H9 (cell line): ENCODE measurements around the gene EBP. TPM values are rescaled to one million over a fixed set of nuclear protein-coding genes. Genes with fewer than 3 reads are reported as not detected.

Experiments
- DNase-seq: peaks from one replicate; pipeline ENCODE4 v3.0.0-alpha.2; 2017
- H2AFZ ChIP-seq: one replicate; pipeline ENCODE4 v1.6.1; 2013; ENCODE audit warnings: mild to moderate bottlenecking, low read length, control low read depth, moderate library complexity
- H2AK5ac ChIP-seq: 2 replicates; pipeline ENCODE4 v1.6.1; 2013; ENCODE audit warnings: low read length, control low read depth, mixed read lengths; ENCODE audit not compliant: insufficient read length
- H2BK120ac ChIP-seq: one replicate; pipeline ENCODE4 v1.6.1; 2013; ENCODE audit warnings: low read depth, mild to moderate bottlenecking, low read length, control low read depth, inconsistent platforms; ENCODE audit not compliant: poor library complexity, severe bottlenecking
- H2BK12ac ChIP-seq: 2 replicates; pipeline ENCODE4 v1.6.1; 2013; ENCODE audit warnings: low read length, control low read depth, mixed read lengths, low read depth; ENCODE audit not compliant: insufficient read length
- H2BK15ac ChIP-seq: 2 replicates; pipeline ENCODE4 v1.6.1; 2013; ENCODE audit warnings: low read depth, low read length, control low read depth
- H2BK20ac ChIP-seq: one replicate; pipeline ENCODE4 v1.6.1; 2013; ENCODE audit warnings: low read depth, mild to moderate bottlenecking, low read length, control low read depth, inconsistent platforms; ENCODE audit not compliant: poor library complexity, severe bottlenecking
- H2BK5ac ChIP-seq: 2 replicates; pipeline ENCODE4 v1.6.1; 2013; ENCODE audit warnings: low read length, control low read depth, mixed read lengths; ENCODE audit not compliant: insufficient read length
- H3K14ac ChIP-seq: 2 replicates; pipeline ENCODE4 v1.6.1; 2013; ENCODE audit warnings: low read length, control low read depth; ENCODE audit not compliant: insufficient read depth
- H3K18ac ChIP-seq: 2 replicates; pipeline ENCODE4 v1.6.1; 2013; ENCODE audit warnings: low read depth, mild to moderate bottlenecking, mixed read lengths, low read length, control low read depth; ENCODE audit not compliant: insufficient read length
- H3K23ac ChIP-seq: 2 replicates; pipeline ENCODE4 v1.6.1; 2013; ENCODE audit warnings: low read length, control low read depth, mixed read lengths, low read depth; ENCODE audit not compliant: insufficient read length
- H3K23me2 ChIP-seq: 2 replicates; pipeline ENCODE4 v1.6.1; 2013; ENCODE audit warnings: low read depth, mild to moderate bottlenecking, mixed read lengths, low read length, control low read depth; ENCODE audit not compliant: insufficient read length, poor library complexity, severe bottlenecking
- H3K27ac ChIP-seq: 2 replicates; pipeline ENCODE4 v1.5.1; 2013; ENCODE audit warnings: low read length, control low read depth, mixed read lengths, low read depth; ENCODE audit not compliant: insufficient read length
- H3K27me3 ChIP-seq: 2 replicates; pipeline ENCODE4 v1.6.1; 2013; ENCODE audit warnings: low read length, control low read depth, inconsistent platforms; ENCODE audit not compliant: insufficient read depth
- H3K4ac ChIP-seq: 2 replicates; pipeline ENCODE4 v1.6.1; 2013; ENCODE audit warnings: low read depth, mild to moderate bottlenecking, control low read depth, inconsistent platforms, low read length, moderate library complexity
- H3K4me1 ChIP-seq: 2 replicates; pipeline ENCODE4 v1.6.1; 2013; ENCODE audit warnings: low read length, control low read depth, inconsistent platforms; ENCODE audit not compliant: insufficient read depth
- H3K4me2 ChIP-seq: 2 replicates; pipeline ENCODE4 v1.6.1; 2013; ENCODE audit warnings: low read length, control low read depth, mixed read lengths; ENCODE audit not compliant: insufficient read length, insufficient read depth
- H3K56ac ChIP-seq: 2 replicates; pipeline ENCODE4 v1.6.1; 2013; ENCODE audit warnings: low read depth, mild to moderate bottlenecking, mixed read lengths, low read length, control low read depth; ENCODE audit not compliant: insufficient read length
- H3K79me1 ChIP-seq: 2 replicates; pipeline ENCODE4 v1.6.1; 2013; ENCODE audit warnings: low read depth, mild to moderate bottlenecking, moderate library complexity, low read length, control low read depth, inconsistent platforms; ENCODE audit not compliant: insufficient read depth, poor library complexity, severe bottlenecking
- H3K79me2 ChIP-seq: 2 replicates; pipeline ENCODE4 v1.6.1; 2013; ENCODE audit warnings: low read length, control low read depth, inconsistent platforms; ENCODE audit not compliant: insufficient read depth
- H3K9ac ChIP-seq: 2 replicates; pipeline ENCODE4 v1.6.1; 2013; ENCODE audit warnings: low read length, control low read depth, mixed read lengths; ENCODE audit not compliant: insufficient read length; ENCODE audit errors: extremely low read depth
- H3K9me3 ChIP-seq: one replicate; pipeline ENCODE4 v1.6.1; 2013; ENCODE audit warnings: low read depth, low read length, inconsistent platforms; ENCODE audit not compliant: control insufficient read depth
- H3T11ph ChIP-seq: one replicate; pipeline ENCODE4 v1.6.1; 2013; ENCODE audit warnings: mild to moderate bottlenecking, low read length, control low read depth, inconsistent platforms
- H4K20me1 ChIP-seq: one replicate; pipeline ENCODE4 v1.6.1; 2013; ENCODE audit not compliant: control insufficient read depth, insufficient read length, insufficient read depth
- H4K5ac ChIP-seq: 2 replicates; pipeline ENCODE4 v1.6.1; 2013; ENCODE audit warnings: low read depth, mild to moderate bottlenecking, mixed read lengths, low read length, control low read depth; ENCODE audit not compliant: insufficient read length
- H4K8ac ChIP-seq: replicated peaks from 2 replicates; pipeline ENCODE4 v1.6.1; 2013; ENCODE audit warnings: low read length, control low read depth, mixed read lengths, low read depth; ENCODE audit not compliant: insufficient read length
- H4K91ac ChIP-seq: 2 replicates; pipeline ENCODE4 v1.6.1; 2013; ENCODE audit warnings: low read depth, mild to moderate bottlenecking, moderate library complexity, mixed read lengths, low read length, control low read depth; ENCODE audit not compliant: insufficient read length
- H3K27ac Mint-ChIP-seq, 3 experiments: 2 replicates in 2 of 3; 3 replicates in 1 of 3; pipeline ENCODE4 v1.8.0; 2020 to 2021; ENCODE audit warnings: mixed read lengths in 3 of 3, mild to moderate bottlenecking in 1 of 3, moderate library complexity in 1 of 3
- H3K27me3 Mint-ChIP-seq: 2 replicates; pipeline ENCODE4 v1.8.0; 2021; ENCODE audit warnings: low read depth, mild to moderate bottlenecking, moderate library complexity, mixed read lengths
- H3K36me3 Mint-ChIP-seq, 3 experiments: 2 replicates in 2 of 3; 3 replicates in 1 of 3; pipeline ENCODE4 v1.8.0; 2020 to 2021; ENCODE audit warnings: low read depth in 3 of 3, mixed read lengths in 3 of 3; ENCODE audit not compliant: insufficient read depth in 1 of 3
- H3K4me1 Mint-ChIP-seq, 2 experiments: 2 replicates each; pipeline ENCODE4 v1.8.0; 2020; ENCODE audit warnings: mixed read lengths in 2 of 2
- H3K4me3 Mint-ChIP-seq, 2 experiments: 2 replicates in 1 of 2; 3 replicates in 1 of 2; pipeline ENCODE4 v1.8.0; 2020 to 2021; ENCODE audit warnings: mild to moderate bottlenecking in 2 of 2, mixed read lengths in 2 of 2, moderate library complexity in 1 of 2
- H3K9me3 Mint-ChIP-seq, 2 experiments: 2 replicates in 1 of 2; 3 replicates in 1 of 2; pipeline ENCODE4 v1.8.0; 2020; ENCODE audit warnings: mild to moderate bottlenecking in 2 of 2, mixed read lengths in 2 of 2, moderate library complexity in 1 of 2
- CTCF ChIP-seq: fragments of 200-600 bp; sonication (generic); conservative IDR thresholded peaks from 3 replicates; pipeline ENCODE4 v1.8.0; 2021; ENCODE audit warnings: antibody characterized with exemption, mild to moderate bottlenecking
- WGBS: extraction: QIAGEN DNeasy Blood & Tissue Kit; methylation state at CpG from one replicate; pipeline ENCODE4 v1.1.7; 2013; ENCODE audit warnings: missing lambda C conversion rate, low lambda C conversion rate, mixed read lengths; ENCODE audit not compliant: insufficient read length; ENCODE audit errors: extremely low coverage; 5-methylcytosine and 5-hydroxymethylcytosine counted together
- total RNA-seq: library from RNA; stranded (reverse); gene quantifications from 2 replicates; pipeline ENCODE4 v1.2.1, GENCODE V29; 2021

Gene EBP
- total RNA-seq, 1 experiment from 2014 or later, result 117 TPM

- H3K9ac ChIP-seq, result peak overlapping the region; percentile 84
- H3K23me2 ChIP-seq, result no peaks in the 10 kb centered on the region
- H2AFZ ChIP-seq, result no peak overlapping the region
- Mint-ChIP-seq H3K27ac (peak overlapping the region; percentile 28 to 93 (median 32); a peak in 3 of 7 replicates), H3K36me3 (peaks cover 12 to 34% (median 29%) of the 10 kb centered on the region in 3 experiments), H3K27me3 (no peaks in the 10 kb centered on the region), H3K4me3 (peak overlapping the region; percentile 83 to 92), H3K4me1 (peaks cover 8 to 11% of the 10 kb centered on the region in 2 experiments; a peak in 3 of 4 replicates), H3K9me3 (peaks cover 40 to 57% of the 10 kb centered on the region in 2 experiments)
- no peak overlapping the region for H4K8ac ChIP-seq
- H3K4ac ChIP-seq, result no peak overlapping the region
- TF ChIP-seq CTCF, result no peak
- H3K79me2 ChIP-seq, result no peaks in the 10 kb centered on the region; the same call in 1 of the 2 replicates
- peak overlapping the region; percentile 71 for H3K4me2 ChIP-seq
- no peak overlapping the region for H3T11ph ChIP-seq
- H3K79me1 ChIP-seq, result no peaks in the 10 kb centered on the region
- no peak overlapping the region for H2BK15ac ChIP-seq
- H3K23ac ChIP-seq, result no peak overlapping the region
- no peaks in the 10 kb centered on the region for H3K27me3 ChIP-seq
- peaks cover 27% of the 10 kb centered on the region for H3K9me3 ChIP-seq
- no peaks in the 10 kb centered on the region for H3K4me1 ChIP-seq
- no peak overlapping the region for H3K14ac ChIP-seq
- H2BK5ac ChIP-seq, result no peak overlapping the region
- no peak overlapping the region for H4K91ac ChIP-seq
- no peak overlapping the region for H2AK5ac ChIP-seq
- H3K18ac ChIP-seq, result no peak overlapping the region
- no peaks in the 10 kb centered on the region for H4K20me1 ChIP-seq
- H2BK20ac ChIP-seq, result no peak overlapping the region
- H3K27ac ChIP-seq, result no peak overlapping the region
- DNase-seq, result no peak
- no peak overlapping the region for H4K5ac ChIP-seq
- WGBS, result no CpG with 5 or more reads among the region's 10 CpGs
- no peak overlapping the region for H3K56ac ChIP-seq
- H2BK120ac ChIP-seq, result no peak overlapping the region
- H2BK12ac ChIP-seq, result no peak overlapping the region
These were observed 683 bp downstream of the EBP start for GRCh38 chrX:48522291-48522690.
